Activated CD8-positive, alpha-beta memory T cell treated with anti-CD3 and anti-CD28 coated beads, Interleukin-2, amount 50 U/mL, for 48 hours (primary cell): ENCODE measurements around the gene MCF2L2.

Experiments
- DNase-seq: peaks from one replicate; pipeline ENCODE4 v3.0.0-alpha.2; 2020

The MCF2L2 gene

GRCh38 chr3:183318877-183319276, 109.5 kb downstream of the MCF2L2 start:
- no peak for DNase-seq

DNA sequence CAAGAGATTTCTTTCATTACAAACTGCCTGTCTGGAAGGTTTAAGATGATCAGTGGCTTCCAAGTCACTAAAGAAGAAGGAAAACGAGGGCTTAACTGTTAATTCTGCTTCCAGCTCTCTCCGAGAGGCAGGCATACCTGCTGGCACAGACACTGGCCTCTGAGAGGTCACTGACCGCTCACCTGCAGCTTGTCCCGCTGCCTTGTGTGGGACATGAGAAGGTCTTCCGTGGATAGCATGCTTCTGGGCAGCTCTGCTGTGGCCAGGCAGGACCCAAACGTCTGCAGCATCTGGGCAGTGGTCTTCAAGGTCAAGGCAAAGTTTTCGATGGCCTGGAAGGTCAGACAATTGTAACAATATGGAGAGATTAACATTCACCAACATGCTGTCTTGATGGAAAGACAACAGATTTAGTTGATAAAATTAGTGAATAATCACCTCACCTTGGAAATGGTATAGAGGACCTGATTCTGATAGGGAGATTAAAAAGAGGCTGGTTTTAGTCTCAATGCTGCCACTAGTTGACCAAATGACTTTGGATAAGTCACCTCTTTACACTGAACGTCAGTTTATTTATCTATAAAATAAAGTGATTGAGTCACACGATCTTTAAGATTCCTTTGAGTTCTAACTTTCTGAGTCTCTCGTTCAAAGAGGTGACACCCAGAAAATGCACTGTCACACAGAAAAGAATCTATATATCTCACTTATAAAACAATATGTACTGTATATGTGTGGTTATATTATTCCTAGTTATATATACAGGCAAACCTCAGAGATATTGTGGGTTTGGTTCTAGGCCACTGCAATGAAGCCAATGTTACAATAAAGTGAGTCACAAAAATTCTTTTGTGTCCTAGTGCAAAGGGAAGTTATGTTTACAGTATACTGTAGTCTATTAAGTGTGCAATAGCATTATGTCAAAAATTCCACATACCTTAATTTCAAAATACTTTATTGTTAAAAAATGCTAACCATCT, 110.2 kb downstream of the MCF2L2 start:
- no peak for DNase-seq

- DNase-seq: no peak
These were observed 111.1 kb downstream of the MCF2L2 start for GRCh38 chr3:183317271-183317670.

DNA sequence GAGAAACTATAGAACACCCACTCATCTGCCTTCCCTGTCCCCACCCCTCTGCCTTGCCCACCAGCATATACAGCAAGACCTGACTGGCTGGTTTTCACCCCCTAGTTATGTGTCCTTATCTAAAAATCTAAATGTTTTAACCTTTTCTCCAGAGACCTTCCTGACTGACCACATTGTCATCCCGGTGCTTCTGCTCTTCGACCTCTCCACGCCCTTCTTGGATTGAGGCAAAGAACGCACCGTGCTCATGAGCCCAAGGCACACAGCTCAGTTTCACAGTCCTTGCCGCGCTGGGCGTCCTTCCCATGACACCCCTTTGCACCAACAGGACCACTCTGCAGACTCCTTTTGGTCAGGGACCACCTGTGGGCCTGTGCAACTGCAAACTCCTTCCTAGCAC, 112.7 kb downstream of the MCF2L2 start:
- DNase-seq: no peak

DNA sequence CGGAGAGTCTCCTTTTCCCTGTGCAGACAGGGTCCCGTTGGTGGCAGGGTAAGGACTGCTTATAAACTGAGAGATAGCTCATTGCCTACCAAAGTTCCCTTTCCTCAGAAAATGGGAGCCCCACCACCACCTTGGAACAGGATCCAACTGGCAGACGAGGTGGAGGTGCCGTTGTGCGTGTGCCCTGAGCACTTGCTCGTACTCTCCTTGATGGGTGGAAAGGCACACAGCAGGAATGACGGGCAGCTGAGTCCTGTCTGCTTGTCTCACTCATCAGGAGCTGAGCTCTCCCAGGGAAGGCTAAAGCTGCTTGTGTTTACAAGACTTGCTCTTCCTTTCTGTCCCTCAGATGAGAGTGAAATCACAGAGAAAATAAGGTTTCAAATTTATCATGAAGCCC, 114.7 kb downstream of the MCF2L2 start:
- no peak for DNase-seq

- DNase-seq: no peak
These were observed 115.1 kb downstream of the MCF2L2 start for GRCh38 chr3:183313351-183313750.

GRCh38 chr3:183312433-183312832, 116.0 kb downstream of the MCF2L2 start:
- no peak for DNase-seq

GRCh38 chr3:183310936-183311335, 117.5 kb downstream of the MCF2L2 start:
- DNase-seq: no peak

GRCh38 chr3:183309276-183309675, 119.1 kb downstream of the MCF2L2 start:
- no peak for DNase-seq

DNA sequence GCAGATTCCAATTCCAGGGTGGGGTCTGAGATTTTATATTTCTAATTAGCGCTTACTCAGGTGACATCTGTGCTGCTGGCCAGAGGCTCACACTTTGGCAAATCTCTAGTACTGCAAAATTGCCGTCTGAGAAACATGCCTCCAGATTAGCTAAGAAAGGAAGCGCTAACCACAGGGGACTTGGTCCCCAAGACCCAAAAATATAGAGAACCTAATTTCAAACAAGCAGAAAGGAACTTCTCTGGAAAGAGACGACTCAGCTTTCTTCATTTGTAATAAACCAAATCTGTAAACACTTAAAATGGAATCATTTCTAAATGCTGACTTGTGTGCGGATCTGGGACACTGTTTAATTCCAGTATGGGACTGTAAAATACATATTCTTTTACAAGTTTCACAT, 119.7 kb downstream of the MCF2L2 start:
- DNase-seq: no peak

GRCh38 chr3:183307749-183308148, 120.7 kb downstream of the MCF2L2 start:
- DNase-seq: no peak

GRCh38 chr3:183306798-183307671, 121.4 kb downstream of the MCF2L2 start:
- peak; percentile 66 for DNase-seq

DNA sequence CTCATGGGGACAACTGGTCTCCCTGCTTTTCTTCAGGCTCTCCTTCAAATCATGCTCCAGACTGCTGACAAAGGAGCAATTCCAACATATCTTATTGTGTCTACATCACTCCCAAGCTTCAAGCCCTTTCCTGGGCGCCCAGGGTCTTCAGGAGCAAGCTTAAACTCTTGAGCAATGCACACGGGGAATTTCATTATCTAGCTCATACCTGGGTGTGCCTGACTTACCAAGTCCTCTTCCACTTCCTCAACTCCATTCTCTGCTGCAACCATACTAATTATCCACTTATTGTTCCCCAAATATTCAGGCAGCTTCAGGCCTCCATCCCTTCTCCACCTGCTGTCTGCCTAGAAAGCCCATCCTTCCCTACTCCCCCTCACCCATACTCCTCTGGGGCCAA, 124.7 kb downstream of the MCF2L2 start:
- DNase-seq: no peak

- DNase-seq: no peak
These were observed 126.4 kb downstream of the MCF2L2 start for GRCh38 chr3:183301937-183302580.

- no peak for DNase-seq
These were observed 127.3 kb downstream of the MCF2L2 start for GRCh38 chr3:183300996-183301562.

DNA sequence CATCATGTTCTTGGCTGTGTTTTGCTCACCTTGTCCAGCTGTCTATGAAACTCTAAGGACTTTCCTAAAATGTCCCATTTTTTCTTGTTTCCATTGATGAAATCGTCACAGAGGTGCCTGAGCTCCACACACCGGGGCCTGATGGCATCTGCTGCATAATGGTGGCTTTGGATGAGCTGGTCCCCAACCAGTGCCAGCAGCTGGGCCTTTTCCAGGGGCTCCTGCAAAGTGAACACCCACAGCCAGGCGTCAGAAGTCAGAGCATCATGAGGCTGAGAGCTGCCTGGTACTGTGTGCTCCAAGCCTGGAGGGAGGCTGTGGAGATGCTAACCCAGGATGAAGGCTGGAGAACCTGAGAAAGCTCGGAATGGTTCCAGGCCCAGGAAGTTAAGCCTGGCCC, 128.4 kb downstream of the MCF2L2 start:
- no peak for DNase-seq

- DNase-seq: no peak
These were observed 129.7 kb downstream of the MCF2L2 start for GRCh38 chr3:183298701-183299153.

- no peak for DNase-seq
These were observed 131.5 kb downstream of the MCF2L2 start for GRCh38 chr3:183296944-183297343.

DNA sequence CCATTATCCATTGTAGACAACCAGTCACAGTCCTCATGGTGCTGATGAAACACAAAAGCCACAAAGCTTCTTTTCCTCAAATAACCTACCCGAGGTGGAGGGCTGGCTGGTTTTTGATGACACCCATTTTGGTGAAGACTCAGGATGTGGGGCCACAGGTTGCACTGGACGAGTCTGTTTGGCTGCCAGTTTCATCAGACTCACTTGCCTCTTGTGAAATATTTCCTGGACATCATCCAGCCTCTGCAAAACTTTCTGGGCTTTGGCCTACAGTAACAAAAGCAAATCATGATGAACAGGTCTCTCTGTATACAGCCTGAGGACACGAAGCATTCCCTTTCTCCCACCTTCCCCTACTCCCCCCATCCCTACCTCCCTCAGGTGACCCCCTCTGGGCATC, 133.2 kb downstream of the MCF2L2 start:
- DNase-seq: no peak

DNA sequence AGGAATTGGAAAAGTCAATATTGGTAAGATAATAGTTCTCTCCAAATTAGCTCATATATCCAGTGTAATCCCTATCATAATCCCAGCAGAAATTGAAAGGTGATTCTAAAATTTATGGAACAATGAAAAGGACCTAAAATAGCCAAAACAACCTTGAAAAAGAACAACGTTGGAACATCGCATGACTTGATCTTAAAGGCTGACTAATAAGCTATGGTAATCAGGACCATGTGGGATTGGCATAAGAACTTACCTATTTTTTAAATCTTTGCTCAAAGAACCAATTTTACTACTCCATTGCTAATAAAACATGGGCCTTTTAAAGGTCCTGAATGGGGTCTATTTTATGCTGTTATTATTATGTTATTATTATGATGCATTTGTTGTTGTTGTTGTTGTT, 134.5 kb downstream of the MCF2L2 start:
- no peak for DNase-seq

DNA sequence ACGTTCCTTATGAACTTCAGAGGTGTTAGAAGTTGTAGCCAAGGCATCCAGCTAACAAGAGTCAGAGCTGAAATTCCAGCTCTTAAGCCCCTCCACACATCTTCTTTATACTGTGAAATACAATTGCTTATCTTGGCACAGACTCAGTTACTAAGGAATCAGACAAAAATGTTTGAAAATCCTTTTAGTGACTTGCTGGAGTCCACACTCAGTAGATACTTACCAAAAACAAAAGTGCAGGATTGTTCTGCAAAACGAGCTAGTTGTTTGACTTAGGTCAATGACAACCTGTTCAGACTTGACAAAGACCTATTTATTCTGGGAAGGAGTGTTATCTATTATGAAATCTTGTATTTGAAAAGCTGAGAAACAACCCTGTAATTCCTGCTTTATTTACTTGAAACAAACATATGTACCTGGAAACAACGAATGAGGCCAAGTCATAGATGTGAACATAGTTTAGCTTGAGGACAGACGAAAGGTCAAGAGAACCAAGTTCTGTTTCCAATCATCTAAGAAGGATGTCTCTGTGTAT, 136.9 kb downstream of the MCF2L2 start:
- no peak for DNase-seq

GRCh38 chr3:183290216-183290615, 138.2 kb downstream of the MCF2L2 start:
- no peak for DNase-seq

DNA sequence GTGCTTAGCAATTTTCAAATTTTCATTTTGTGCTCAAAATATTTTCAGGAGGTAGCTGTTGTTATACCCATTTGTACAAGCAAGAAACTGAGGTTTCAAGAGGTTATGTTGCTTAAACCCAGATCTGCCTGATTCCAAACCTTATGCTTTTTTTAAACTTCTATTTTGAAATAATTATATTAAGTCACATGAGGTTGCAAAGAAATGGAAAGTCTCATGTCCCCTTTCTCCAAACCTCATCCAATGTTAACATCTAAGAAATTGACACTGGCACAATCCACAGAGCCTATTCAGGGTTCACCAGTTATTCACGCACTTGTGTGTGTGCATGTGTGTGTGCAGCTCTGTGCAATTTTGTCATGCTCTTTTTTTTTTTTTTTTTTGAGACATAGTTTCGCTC, 140.3 kb downstream of the MCF2L2 start:
- no peak for DNase-seq
